Measurements from ENCODE around the gene SEZ6L. TPM values are rescaled to one million over a fixed set of nuclear protein-coding genes. Genes with fewer than 3 reads are reported as not detected.

Gene SEZ6L
- total RNA-seq, 4 donors from 2014 or later: 0.23 to 0.83 (median 0.49) TPM

GRCh38 chr22:26185190-26185589 is 15.9 kb downstream of the SEZ6L start:
- WGBS: 94% methylated on average over 2 of the region's 2 CpGs
- H3K36me3 ChIP-seq: no peaks in the 10 kb centered on the region
- TF ChIP-seq EP300 (IDR thresholded peaks at IDR 0.05) (no peak), POLR2A (IDR thresholded peaks at IDR 0.05; ENCODE audit: low read depth) (no peak), POLR2AphosphoS5 (IDR thresholded peaks at IDR 0.05) (no peak), CTCF (IDR thresholded peaks at IDR 0.05) (no peak)
- DNase-seq (ENCODE audit: extremely low spot score): no peak
- no peak overlapping the region for H3K4me3 ChIP-seq
- H3K27ac ChIP-seq (replicated peaks in 1 of 4): no peak overlapping the region
- H3K27me3 ChIP-seq: peaks cover 0 to 53% (median 2%) of the 10 kb centered on the region in 4 donors
- intact Hi-C loops (cut with DNase I): no loop called here
- no peaks in the 10 kb centered on the region for H3K4me1 ChIP-seq
- no peaks in the 10 kb centered on the region for H3K9me3 ChIP-seq

GRCh38 chr22:26188341-26188740 is 19.1 kb downstream of the SEZ6L start:
- Histone ChIP-seq H3K36me3 (no peaks in the 10 kb centered on the region), H3K27me3 (peaks cover 0 to 47% (median 2%) of the 10 kb centered on the region in 4 donors), H3K27ac (replicated peaks in 1 of 4) (no peak overlapping the region), H3K4me3 (no peak overlapping the region), H3K4me1 (no peaks in the 10 kb centered on the region), H3K9me3 (no peaks in the 10 kb centered on the region)
- no peak for DNase-seq (ENCODE audit: extremely low spot score)
- 76% methylated on average over 4 of the region's 4 CpGs for WGBS
- intact Hi-C loops (cut with DNase I): no loop called here
- TF ChIP-seq POLR2A (IDR thresholded peaks at IDR 0.05; ENCODE audit: low read depth) (no peak), CTCF (IDR thresholded peaks at IDR 0.05) (no peak), POLR2AphosphoS5 (IDR thresholded peaks at IDR 0.05) (no peak), EP300 (IDR thresholded peaks at IDR 0.05) (no peak)

GRCh38 chr22:26194313-26194712 is 25.1 kb downstream of the SEZ6L start:
- H3K4me3 ChIP-seq: no peak overlapping the region
- TF ChIP-seq POLR2AphosphoS5 (IDR thresholded peaks at IDR 0.05): no peak
- TF ChIP-seq POLR2A (IDR thresholded peaks at IDR 0.05; ENCODE audit: low read depth): no peak
- no peak for TF ChIP-seq EP300 (IDR thresholded peaks at IDR 0.05)
- no peak for TF ChIP-seq CTCF (IDR thresholded peaks at IDR 0.05)
- H3K4me1 ChIP-seq: no peaks in the 10 kb centered on the region
- no peak overlapping the region for H3K27ac ChIP-seq (replicated peaks in 1 of 4)
- H3K27me3 ChIP-seq: peaks cover 0 to 37% (median 0%) of the 10 kb centered on the region in 4 donors
- H3K36me3 ChIP-seq: no peaks in the 10 kb centered on the region
- 57% methylated on average over 3 of the region's 3 CpGs for WGBS
- intact Hi-C loops (cut with DNase I): no loop called here
- H3K9me3 ChIP-seq: no peaks in the 10 kb centered on the region
- DNase-seq (ENCODE audit: extremely low spot score): no peak

GRCh38 chr22:26194877-26195276 is 25.6 kb downstream of the SEZ6L start:
- Histone ChIP-seq H3K4me3 (no peak overlapping the region), H3K36me3 (no peaks in the 10 kb centered on the region), H3K27ac (replicated peaks in 1 of 4) (no peak overlapping the region), H3K27me3 (peaks cover 0 to 37% (median 0%) of the 10 kb centered on the region in 4 donors), H3K9me3 (no peaks in the 10 kb centered on the region), H3K4me1 (no peaks in the 10 kb centered on the region)
- intact Hi-C loops (cut with DNase I): no loop called here
- 83% methylated on average over 2 of the region's 2 CpGs for WGBS
- TF ChIP-seq POLR2AphosphoS5 (IDR thresholded peaks at IDR 0.05) (no peak), CTCF (IDR thresholded peaks at IDR 0.05) (no peak), POLR2A (IDR thresholded peaks at IDR 0.05; ENCODE audit: low read depth) (no peak), EP300 (IDR thresholded peaks at IDR 0.05) (no peak)
- no peak for DNase-seq (ENCODE audit: extremely low spot score)

DNA sequence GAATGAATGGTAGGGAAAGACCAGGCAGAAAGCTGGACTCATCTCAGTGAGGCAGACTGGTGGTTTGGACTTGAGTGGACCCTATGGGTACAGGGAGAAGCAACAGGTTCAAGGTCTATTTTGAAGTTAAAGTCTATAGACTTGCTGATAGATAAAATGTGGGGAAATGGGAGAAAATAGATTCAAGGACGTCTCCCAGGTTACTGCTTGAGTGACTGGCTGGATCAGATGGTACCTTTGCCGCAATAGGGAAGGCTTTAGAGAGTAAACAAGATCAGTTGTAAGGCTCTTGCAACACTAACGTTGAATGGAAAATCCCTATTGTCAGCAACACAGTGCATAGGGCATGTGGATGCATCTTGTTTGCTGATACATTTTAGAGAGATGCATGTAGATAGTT is 27.4 kb downstream of the SEZ6L start:
- TF ChIP-seq POLR2A (IDR thresholded peaks at IDR 0.05; ENCODE audit: low read depth): no peak
- no peak for TF ChIP-seq CTCF (IDR thresholded peaks at IDR 0.05)
- TF ChIP-seq POLR2AphosphoS5 (IDR thresholded peaks at IDR 0.05): no peak
- no peak for TF ChIP-seq EP300 (IDR thresholded peaks at IDR 0.05)
- Histone ChIP-seq H3K27ac (replicated peaks in 1 of 4) (no peak overlapping the region), H3K27me3 (peaks cover 0 to 44% (median 0%) of the 10 kb centered on the region in 4 donors), H3K36me3 (no peaks in the 10 kb centered on the region), H3K4me1 (no peaks in the 10 kb centered on the region), H3K4me3 (no peak overlapping the region), H3K9me3 (no peaks in the 10 kb centered on the region)
- intact Hi-C loops (cut with DNase I): no loop called here
- 69% methylated on average over 3 of the region's 3 CpGs for WGBS
- no peak for DNase-seq (ENCODE audit: extremely low spot score)
